Measurements from ENCODE around the gene TGFA.

DNA sequence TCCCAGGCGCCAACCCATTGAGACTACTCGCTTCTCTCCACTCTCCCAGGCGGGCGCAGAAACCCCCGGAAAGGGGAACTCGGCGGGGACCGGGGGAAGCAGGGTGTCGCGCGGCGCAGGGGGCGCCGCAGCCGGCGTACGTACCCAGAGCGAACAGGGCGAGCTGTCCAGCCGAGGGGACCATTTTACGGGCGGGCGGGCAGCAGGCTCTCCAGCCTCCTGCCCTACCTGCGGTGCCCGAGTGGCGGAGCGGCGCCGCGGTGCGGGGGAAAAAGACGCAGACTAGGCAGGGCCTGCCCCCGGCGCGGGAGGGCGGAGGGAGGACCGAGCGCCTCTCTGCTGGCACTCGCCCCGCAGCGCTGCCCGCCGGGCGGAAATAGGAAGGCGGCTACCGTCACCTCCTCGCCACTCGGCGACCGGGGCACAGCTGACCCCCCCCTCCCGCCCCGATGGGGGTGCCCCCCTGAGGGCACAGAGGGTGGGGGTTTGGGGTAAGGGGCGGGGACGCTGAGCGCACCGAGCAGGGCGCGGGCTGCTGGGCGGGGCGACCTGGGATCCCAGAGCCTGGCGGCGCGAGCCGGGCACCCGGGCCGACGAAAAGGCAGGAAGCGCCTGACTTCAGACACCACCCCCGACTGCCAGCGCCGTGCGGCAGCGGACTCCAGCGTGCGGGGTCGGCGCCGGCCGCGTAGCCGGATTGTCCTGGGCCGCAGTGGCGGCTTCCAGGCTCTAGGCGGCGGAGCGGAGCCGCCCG is at the start of gene TGFA:
- TF ChIP-seq CEBPB (IDR thresholded peaks at IDR 0.05): no peak
- TF ChIP-seq EP300 (IDR thresholded peaks at IDR 0.05; ENCODE audit: borderline replicate concordance): peak; percentile 73
- no peak for TF ChIP-seq CREB1 (IDR thresholded peaks at IDR 0.05; ENCODE audit: low read depth)
- no peak for TF ChIP-seq USF1 (IDR thresholded peaks at IDR 0.05)
- TF ChIP-seq, protein P1, sequence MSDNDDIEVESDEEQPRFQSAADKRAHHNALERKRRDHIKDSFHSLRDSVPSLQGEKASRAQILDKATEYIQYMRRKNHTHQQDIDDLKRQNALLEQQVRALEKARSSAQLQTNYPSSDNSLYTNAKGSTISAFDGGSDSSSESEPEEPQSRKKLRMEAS (IDR thresholded peaks at IDR 0.05): peak; percentile 40; the same call in 1 of the 2 replicates
- TF ChIP-seq TAF1 (IDR thresholded peaks at IDR 0.05; ENCODE audit: low read depth): no peak; the same call in none of the 2 replicates
- TF ChIP-seq, protein P2, sequence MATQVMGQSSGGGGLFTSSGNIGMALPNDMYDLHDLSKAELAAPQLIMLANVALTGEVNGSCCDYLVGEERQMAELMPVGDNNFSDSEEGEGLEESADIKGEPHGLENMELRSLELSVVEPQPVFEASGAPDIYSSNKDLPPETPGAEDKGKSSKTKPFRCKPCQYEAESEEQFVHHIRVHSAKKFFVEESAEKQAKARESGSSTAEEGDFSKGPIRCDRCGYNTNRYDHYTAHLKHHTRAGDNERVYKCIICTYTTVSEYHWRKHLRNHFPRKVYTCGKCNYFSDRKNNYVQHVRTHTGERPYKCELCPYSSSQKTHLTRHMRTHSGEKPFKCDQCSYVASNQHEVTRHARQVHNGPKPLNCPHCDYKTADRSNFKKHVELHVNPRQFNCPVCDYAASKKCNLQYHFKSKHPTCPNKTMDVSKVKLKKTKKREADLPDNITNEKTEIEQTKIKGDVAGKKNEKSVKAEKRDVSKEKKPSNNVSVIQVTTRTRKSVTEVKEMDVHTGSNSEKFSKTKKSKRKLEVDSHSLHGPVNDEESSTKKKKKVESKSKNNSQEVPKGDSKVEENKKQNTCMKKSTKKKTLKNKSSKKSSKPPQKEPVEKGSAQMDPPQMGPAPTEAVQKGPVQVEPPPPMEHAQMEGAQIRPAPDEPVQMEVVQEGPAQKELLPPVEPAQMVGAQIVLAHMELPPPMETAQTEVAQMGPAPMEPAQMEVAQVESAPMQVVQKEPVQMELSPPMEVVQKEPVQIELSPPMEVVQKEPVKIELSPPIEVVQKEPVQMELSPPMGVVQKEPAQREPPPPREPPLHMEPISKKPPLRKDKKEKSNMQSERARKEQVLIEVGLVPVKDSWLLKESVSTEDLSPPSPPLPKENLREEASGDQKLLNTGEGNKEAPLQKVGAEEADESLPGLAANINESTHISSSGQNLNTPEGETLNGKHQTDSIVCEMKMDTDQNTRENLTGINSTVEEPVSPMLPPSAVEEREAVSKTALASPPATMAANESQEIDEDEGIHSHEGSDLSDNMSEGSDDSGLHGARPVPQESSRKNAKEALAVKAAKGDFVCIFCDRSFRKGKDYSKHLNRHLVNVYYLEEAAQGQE (IDR thresholded peaks at IDR 0.05; ENCODE audit: low read depth): no peak
- peak; percentile 23 for TF ChIP-seq TEAD4 (IDR thresholded peaks at IDR 0.05)
- TF ChIP-seq EGR1 (IDR thresholded peaks at IDR 0.05): no peak
